NCI-H1105 (cell line): ENCODE measurements around the gene SGK2.
"Not testable (repeated sequence)": the region's sequence is repeated elsewhere in the genome, so short reads cannot be mapped to it uniquely, and the experiment has no call there.

Source experiments
- DNase-seq: peaks from one replicate; lab custom pipeline; 2025; lab: John Stamatoyannopoulos, UW

The SGK2 gene

DNA sequence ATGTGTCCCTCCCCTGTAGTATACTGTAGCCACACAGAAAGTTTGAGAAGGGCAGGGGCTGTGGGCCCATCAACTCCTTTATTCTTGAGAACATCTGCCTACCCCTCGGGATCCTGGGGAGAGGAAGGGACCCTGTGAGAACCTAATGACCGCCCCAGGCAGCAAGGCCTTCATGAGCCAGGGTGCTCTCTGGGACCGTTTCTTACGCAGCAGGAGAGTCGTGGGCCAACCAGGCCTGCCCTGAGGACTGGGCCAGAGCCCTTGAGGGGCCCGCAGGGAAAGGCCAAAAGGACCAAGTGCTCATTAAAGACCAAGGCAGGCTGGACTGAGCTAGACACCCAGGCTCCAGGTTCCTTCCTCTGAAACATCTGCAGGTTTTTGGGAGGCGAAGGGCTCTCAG, 5.2 kb downstream of the SGK2 start:
- no peak for DNase-seq

- DNase-seq = no peak
Measured at GRCh38 chr20:43564455-43564854, 5.6 kb downstream of the SGK2 start.

GRCh38 chr20:43564993-43565757, 6.3 kb downstream of the SGK2 start:
- no peak for DNase-seq

GRCh38 chr20:43565758-43566104, 6.9 kb downstream of the SGK2 start:
- DNase-seq = no peak

DNA sequence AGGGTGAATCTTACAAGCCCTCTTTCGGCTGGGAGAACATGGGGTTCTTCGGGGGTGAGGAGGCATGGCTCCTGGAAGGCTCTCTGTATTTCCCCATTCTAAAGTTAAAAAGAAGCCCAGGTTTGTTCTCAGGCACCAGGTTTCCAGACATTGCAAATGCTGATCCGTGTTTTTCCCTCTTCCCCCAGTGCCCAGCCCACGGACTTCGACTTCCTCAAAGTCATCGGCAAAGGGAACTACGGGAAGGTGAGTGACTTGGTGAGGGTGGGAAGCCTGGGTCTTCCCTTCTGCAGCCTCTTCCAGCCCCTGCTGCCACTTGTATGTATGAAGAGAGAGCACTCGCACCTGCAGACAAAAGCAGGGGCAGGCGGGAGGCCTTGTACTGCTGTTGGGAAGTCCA, 8.7 kb downstream of the SGK2 start:
- DNase-seq = no peak

- no peak for DNase-seq
Measured at GRCh38 chr20:43568706-43569105, 9.9 kb downstream of the SGK2 start.

- no peak for DNase-seq
Measured at GRCh38 chr20:43569282-43569681, 10.5 kb downstream of the SGK2 start.

- DNase-seq = no peak
Measured at GRCh38 chr20:43570496-43570895, 11.7 kb downstream of the SGK2 start.

- no peak for DNase-seq
Measured at GRCh38 chr20:43571310-43571709, 12.5 kb downstream of the SGK2 start.

GRCh38 chr20:43571771-43572170, 12.9 kb downstream of the SGK2 start:
- no peak for DNase-seq

DNA sequence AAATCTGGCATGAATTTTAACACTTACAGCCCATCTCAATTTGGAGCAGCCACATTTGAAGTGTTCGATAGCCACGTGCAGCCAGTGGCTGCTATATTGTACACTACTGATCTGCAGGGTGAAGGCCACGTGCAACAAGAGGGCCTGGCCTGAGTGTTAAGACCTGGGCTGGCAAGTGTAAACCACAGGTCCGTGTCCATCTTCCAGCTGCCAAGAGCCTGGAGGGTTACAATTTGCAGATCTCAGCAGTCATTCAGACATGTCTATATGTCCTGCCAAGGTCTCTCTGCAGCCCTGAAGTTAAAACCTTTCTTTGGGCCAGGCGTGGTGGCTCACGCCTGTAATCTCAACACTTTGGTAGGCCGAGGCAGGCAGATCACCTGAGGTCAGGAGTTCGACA, 14.1 kb downstream of the SGK2 start:
- no peak for DNase-seq

GRCh38 chr20:43576108-43576507, 17.3 kb downstream of the SGK2 start:
- no peak for DNase-seq

DNA sequence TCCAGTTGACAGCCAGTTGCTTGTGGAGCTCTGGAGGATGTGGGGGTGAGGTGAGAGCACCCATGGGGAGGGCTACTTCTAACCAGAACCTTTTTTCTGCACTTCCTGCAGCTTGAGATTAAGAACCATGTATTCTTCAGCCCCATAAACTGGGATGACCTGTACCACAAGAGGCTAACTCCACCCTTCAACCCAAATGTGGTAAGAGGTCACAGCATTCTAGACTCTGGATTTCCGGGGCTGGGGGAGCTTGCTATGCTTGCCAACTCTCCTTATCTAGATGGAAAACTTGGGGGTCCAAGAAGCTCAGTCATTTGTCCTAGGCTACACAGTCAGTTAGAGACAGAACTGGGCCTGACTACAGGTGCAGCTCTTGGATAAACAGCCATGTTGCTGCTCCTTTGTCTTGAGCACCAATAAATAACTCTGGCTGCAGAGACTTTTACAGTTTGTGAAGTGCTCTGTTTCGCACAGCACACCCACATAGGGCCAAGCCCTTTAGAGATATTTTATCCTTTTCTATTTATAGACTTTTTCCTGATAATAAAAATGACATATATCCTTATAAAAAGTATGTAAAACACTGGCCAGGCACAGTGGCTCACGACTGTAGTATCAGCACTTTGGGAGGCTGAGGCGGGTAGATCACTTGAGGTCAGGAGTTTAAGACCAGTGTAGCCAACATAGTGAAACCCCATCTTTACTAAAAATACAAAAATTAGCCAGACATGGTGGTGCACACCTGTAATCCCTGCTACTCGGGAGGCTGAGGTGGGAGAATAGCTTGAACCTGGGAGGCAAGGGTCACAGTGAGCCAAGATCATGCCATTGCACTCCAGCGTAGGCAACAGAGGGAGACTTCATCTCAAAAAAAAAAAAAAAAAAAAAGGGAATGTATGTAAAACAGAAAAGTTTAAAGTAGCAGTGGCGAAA, 21.3 kb downstream of the SGK2 start:
- DNase-seq = no peak

DNA sequence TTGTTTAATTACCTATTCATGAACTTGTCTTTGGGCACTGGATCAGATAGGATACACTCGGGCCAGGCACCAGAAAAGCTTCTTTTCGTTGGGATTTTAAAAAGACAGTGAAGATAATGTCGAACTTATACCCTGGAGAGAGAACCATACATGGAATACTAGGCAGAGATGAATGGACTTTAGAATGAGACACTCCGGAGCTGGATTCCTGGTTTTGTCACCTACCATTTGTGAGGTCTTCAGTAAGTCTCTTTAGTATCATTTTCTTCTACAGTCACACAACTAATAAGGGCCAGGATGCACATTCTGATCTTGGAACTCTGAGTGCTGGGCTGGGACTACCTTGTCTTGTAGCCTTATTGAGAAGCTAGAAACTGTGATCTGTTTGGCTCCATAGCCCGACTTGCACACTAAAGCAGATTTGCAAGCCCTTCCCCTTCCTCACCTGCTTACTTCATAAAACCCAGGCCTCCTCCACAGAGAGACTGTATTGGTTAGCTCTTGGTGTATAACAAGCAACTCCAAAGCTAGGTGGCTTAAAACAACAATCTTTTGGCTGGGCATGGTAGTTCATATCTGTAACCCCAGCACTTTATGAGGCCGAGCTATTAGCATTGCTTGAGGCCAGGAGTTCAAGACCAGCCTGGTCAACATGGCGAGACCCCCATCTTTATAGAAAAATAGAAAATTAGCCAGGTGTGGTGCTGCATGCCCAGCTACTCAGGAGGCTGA, 24.5 kb downstream of the SGK2 start:
- DNase-seq = no peak

DNA sequence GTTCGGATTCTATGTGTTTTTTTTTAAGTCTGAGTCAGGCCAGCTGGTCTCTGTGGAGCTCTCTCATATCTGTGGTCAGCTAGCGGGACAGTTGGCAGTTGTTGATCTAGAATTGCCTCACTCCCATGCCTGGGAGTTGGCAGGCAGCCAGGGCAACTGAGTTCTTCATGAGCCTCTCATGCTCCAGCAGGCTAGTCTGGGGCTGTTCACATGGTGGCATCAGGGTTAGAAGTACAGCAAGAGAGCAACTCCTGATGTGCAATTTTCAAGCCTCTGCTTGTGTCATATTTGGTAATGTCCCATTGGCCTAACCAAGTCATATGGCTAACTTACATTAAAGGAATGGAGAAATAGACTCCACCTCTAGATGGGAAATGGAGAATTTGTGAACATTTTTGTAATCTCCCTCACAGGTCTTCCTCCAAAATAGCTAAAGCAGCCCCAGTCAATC, 25.2 kb downstream of the SGK2 start:
- no peak for DNase-seq

GRCh38 chr20:43584448-43585136, 25.8 kb downstream of the SGK2 start:
- no peak for DNase-seq

- no peak for DNase-seq
Measured at GRCh38 chr20:43586641-43587040, 27.8 kb downstream of the SGK2 start.

DNA sequence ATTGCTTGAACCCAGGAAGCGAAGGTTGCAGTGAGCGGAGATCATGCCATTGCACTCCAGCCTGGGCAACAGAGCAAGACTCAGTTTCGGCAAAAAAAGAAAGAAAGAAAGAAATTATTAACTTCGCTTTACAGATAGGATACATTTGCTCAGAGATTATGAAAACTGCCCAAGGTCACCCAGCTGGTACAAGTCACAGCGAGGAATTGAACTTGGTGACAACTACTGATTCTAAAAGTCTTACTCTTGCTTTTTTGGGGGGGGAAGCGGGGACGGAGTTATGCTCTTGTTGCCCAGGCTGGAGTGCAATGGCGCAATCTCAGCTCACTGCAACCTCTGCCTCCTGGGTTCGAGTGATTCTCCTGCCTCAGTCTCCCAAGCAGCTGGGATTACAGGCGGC, 29.7 kb downstream of the SGK2 start:
- DNase-seq = not testable (repeated sequence)

DNA sequence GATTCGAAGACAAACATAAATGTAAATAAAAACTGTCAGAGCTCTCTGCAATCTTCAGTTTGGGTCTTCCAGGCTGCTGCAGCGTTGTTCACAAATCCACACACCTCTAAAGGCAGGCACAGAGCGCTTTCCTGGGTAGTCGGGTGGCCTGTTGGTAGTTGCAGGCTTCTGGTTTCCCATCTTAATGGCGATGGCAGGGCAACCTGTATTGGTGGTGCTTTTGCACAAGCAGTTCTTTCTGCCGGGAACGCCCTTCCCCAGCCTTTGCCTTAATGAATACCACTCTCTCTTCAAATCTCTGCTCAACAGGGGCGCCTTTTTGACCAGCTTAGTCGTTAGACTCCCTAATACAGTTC, 31.2 kb downstream of the SGK2 start:
- DNase-seq = peak; percentile 43

DNA sequence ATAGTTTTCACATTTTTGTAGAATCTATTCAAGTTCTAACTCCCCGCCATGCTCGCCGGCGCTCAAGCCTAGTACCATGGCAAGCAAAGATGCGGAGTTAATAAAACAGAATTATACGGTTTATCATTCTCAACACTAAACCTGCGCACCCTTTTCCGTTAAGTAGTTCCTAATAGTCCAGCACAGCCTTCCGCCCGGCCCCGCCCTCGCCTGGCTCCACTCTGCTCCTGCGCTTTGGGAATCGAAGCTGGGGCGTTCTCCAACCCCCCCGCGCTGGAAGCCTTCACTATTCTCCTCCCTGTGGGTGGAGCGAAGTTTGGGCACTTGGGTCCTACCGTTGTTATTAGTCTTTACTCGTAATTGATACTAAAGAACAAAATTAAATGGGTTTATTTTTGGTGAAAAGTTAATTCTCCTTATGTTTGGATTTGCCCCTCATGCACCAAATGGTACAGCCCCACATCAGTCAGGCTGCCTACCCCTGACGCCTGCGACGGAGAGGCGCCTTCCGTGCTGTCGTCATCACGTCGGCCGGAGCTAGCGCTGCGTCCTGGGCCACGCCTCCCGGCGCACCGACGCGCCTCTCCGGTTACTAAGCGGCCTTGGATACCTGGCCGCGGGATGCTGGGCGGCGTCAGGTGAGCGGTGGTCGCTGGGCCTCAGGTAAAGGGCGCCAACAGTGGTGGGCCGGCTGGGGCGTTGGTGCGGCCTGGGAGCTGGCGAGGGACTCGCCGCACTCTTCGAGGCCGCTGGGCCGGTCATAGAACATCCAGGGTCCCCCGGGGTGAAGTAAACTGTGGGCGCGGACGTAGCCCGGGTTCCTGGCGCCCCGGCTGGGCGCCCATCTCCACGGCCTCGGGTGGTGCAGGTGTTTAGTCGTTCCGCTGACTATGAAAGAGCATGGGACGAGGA, 31.8 kb downstream of the SGK2 start, which contains the start of gene IFT52:
Gene IFT52 (plus strand): TSS at position 546 of the 912 bp plus-strand sequence. CDS start 3,762 bp downstream, outside the sequence.
- DNase-seq = peak; percentile 95

DNA sequence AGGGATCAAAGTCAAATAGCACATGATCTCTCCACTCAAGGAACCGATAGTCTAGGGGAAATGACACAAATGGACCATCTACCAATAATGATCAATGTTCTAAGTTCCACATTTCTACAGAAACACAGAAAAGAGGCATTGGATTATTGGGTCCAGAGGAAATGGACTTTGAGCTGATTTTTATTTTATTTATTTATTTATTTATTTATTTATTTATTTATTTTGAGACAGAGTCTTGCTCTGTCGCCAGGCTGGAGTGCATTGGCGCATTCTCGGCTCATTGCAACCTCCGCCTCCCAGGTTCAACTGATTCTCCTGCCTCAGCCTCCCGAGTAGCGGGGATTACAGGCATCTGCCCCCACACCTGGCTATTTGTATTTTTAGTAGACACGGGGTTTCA, 43.1 kb downstream of the SGK2 start:
- not testable (repeated sequence) for DNase-seq
